T-helper 2 cell treated with Interferon-gamma antibody and Interleukin-4, amounts not matched to agents 100 ng/mL and 5 ng/mL, for 36 hours (primary cell): ENCODE results near the gene NAT9. TPM values are rescaled to one million over a fixed set of nuclear protein-coding genes. Genes with fewer than 3 reads are reported as not detected.

Source experiments
- intact Hi-C: fragments of 100-400 bp; cut with micrococcal nuclease; formaldehyde crosslinking; loops from one replicate; pipeline ENCODE4 v1.15.1; 2023
- total RNA-seq: library from RNA; stranded (reverse); gene quantifications from 2 replicates; pipeline ENCODE4 v1.2.3, GENCODE V29; 2022

The NAT9 gene
- total RNA-seq, 1 donor from 2014 or later = 32.9 TPM

GRCh38 chr17:74746922-74747321 lies 29.2 kb downstream of the NAT9 start:
- intact Hi-C loops = no loop called here

GRCh38 chr17:74746376-74746775 lies 29.8 kb downstream of the NAT9 start:
- intact Hi-C loops = no loop called here

- intact Hi-C loops = loop anchor here (2.0 kb wide), 2 partner anchors 13 to 117 kb away; no protein-coding TSS in a partner anchor
Measured at GRCh38 chr17:74745548-74746177, 30.5 kb downstream of the NAT9 start.

- intact Hi-C loops = loop anchor here (1.0 to 2.0 kb wide), 3 partner anchors 14 to 118 kb away; no protein-coding TSS in a partner anchor
Measured at GRCh38 chr17:74744714-74745547, 31.2 kb downstream of the NAT9 start.

- intact Hi-C loops = loop anchor here (1.0 to 2.0 kb wide), 3 partner anchors 14 to 118 kb away; no protein-coding TSS in a partner anchor
Measured at GRCh38 chr17:74744349-74744713, 31.8 kb downstream of the NAT9 start.

- intact Hi-C loops = loop anchor here (1.0 to 2.0 kb wide), 3 partner anchors 15 to 119 kb away; no protein-coding TSS in a partner anchor
Measured at GRCh38 chr17:74743755-74744154, 32.4 kb downstream of the NAT9 start.

- intact Hi-C loops = no loop called here
Measured at GRCh38 chr17:74742978-74743545, 33.1 kb downstream of the NAT9 start.

GRCh38 chr17:74742153-74742515 lies 34.0 kb downstream of the NAT9 start:
- intact Hi-C loops = no loop called here

- intact Hi-C loops = no loop called here
Measured at GRCh38 chr17:74740641-74741387, 35.3 kb downstream of the NAT9 start.

- intact Hi-C loops = no loop called here
Measured at GRCh38 chr17:74740173-74740572, 36.0 kb downstream of the NAT9 start.

- intact Hi-C loops = loop anchor here (5.0 kb wide), 1 partner anchor 67 kb away; no protein-coding TSS in a partner anchor
Measured at GRCh38 chr17:74739227-74739831, 36.8 kb downstream of the NAT9 start.

- intact Hi-C loops = loop anchor here (1.0 to 5.0 kb wide), 2 partner anchors 10 to 66 kb away; partner anchors contain the start of gene NHERF1
Measured at GRCh38 chr17:74738051-74738996, 37.8 kb downstream of the NAT9 start.

GRCh38 chr17:74737299-74738050 lies 38.7 kb downstream of the NAT9 start:
- intact Hi-C loops = loop anchor here (1.0 to 5.0 kb wide), 4 partner anchors 11 to 80 kb away; partner anchors contain the start of gene NHERF1

GRCh38 chr17:74736513-74737298 lies 39.4 kb downstream of the NAT9 start, which contains the start of gene RAB37:
TSS of gene RAB37 (plus strand) at chr17:74737256. CDS start at chr17:74737273, 17 bp downstream.
- intact Hi-C loops = loop anchor here (1.0 to 5.0 kb wide), 3 partner anchors 48 to 79 kb away; no protein-coding TSS in a partner anchor

- intact Hi-C loops = no loop called here
Measured at GRCh38 chr17:74734256-74734655, 41.9 kb downstream of the NAT9 start.

GRCh38 chr17:74733365-74734122 lies 42.6 kb downstream of the NAT9 start:
- intact Hi-C loops = no loop called here
